Motor neuron (in vitro differentiated cells): Measurements from ENCODE around the gene SUMO3. TPM values are rescaled to one million over a fixed set of nuclear protein-coding genes. Genes with fewer than 3 reads are reported as not detected.
A peak's percentile ranks its signal among the peaks of the same experiment; 100 is the strongest.

Experiments used
- ATAC-seq, 8 experiments: fragments of 200-7000 bp; cut with Tn5 transposase; replicated peaks in 6 of 8; 2 replicates each; pipeline ENCODE4 v1.8.0; 2021; ENCODE audit warnings: mild to moderate bottlenecking in 8 of 8, moderate library complexity in 8 of 8
- H3K27ac ChIP-seq, 2 donors: fragments of 250-450 bp; sonication (Bioruptor Pico); 2 replicates each; pipeline ENCODE4 v1.9.0; 2021; ENCODE audit warnings: antibody characterized with exemption in 2 of 2, mild to moderate bottlenecking in 2 of 2, moderate library complexity in 1 of 2
- H3K4me1 ChIP-seq, 2 donors: fragments of 250-450 bp; sonication (Bioruptor Pico); replicated peaks in 1 of 2; 2 replicates each; pipeline ENCODE4 v1.6.1; 2021; ENCODE audit warnings: antibody characterized with exemption in 2 of 2, mild to moderate bottlenecking in 2 of 2, moderate library complexity in 1 of 2
- H3K4me3 ChIP-seq, 5 donors: fragments of 250-450 bp; sonication (Bioruptor Pico); 2 replicates each; pipeline ENCODE4 v1.9.0; 2021; ENCODE audit warnings: antibody characterized with exemption in 5 of 5, mild to moderate bottlenecking in 5 of 5, moderate library complexity in 4 of 5
- WGBS, 10 experiments: fragments of 450-650 bp; shearing (Covaris generic); methylation state at CpG; one replicate each; pipeline ENCODE4 v1.0.0; 2022; 5-methylcytosine and 5-hydroxymethylcytosine counted together
- in situ Hi-C, 9 experiments: fragments of 400-800 bp; cut with MboI; loops; one replicate each; pipeline ENCODE4 v1.15.0; 2021; ENCODE audit warnings: low sequenced_read_pairs in 9 of 9, low pct_unique_long_range_greater_than_20kb in 2 of 9; ENCODE audit not compliant: unreplicated experiment in 9 of 9
- total RNA-seq, 8 experiments: library from RNA; unstranded; fragments of 300-600 nt; gene quantifications; 2 replicates each; pipeline versions ENCODE4 v1.2.3 to v1.2.4, GENCODE V29; 2022

SUMO3 gene
- total RNA-seq, 8 experiments from 2014 or later: 46.6 to 103 (median 56.9) TPM

DNA sequence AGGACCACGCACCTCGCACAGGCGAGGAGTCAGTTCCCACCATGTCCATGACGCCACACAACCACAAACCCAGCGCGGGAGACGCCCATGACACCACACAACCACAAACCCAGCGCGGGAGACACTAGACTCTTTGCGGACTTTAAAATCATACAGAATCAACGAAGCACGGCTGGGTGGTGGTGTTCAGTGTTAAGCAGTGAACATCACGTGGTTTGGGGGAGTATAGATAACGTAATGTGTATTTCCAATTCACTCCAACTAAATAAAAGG is 36.5 kb upstream of the SUMO3 start:
- no peak for ATAC-seq
- 83 to 100% (median 100%) methylated on average over 1 to 6 of the region's 14 CpGs; no CpG with 5 or more reads in 4 of the 10 experiments for WGBS, 10 experiments
- Histone ChIP-seq H3K4me1 (no peaks in the 10 kb centered on the region), H3K4me3 (no peak overlapping the region), H3K27ac (no peak overlapping the region)
- in situ Hi-C loops: no loop called here

DNA sequence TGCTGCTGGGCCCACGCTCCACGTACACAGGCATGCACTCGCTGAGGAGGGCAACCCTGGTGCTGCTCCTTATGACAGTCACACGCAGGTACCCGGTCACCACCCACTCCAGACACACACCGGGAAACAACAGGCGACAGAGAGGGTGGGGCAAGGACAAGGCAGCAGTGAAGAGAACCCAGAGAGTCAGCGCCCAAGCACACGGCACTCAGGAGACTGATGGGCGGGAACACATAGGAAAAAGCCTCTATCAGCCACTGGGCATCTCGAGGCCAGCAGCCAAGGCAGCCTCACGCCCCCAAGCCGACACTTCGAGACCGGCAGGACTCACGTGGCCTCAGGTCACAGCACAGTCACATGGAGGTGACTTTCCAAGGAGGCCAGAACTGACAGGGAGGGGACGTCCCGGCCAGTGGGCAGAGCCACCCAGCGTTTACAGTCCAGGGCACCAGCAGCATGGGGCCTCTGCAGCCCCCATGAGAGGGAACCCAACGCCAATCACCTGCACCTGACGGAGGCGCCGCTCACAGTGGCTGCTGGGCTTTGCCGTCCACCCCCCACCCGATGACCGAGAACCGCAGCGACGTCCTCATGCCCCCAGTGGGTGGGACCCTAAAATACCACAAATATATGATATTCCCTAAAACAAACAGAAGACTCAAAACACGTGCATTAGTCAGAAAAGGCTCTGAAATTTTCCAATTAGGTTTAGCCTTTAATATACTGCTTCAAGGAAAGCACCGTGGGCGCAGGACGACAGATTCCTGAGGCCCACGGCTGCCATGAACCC is 35.9 kb upstream of the SUMO3 start:
- no peak overlapping the region for H3K4me3 ChIP-seq
- H3K4me1 ChIP-seq: no peaks in the 10 kb centered on the region
- no peak overlapping the region for H3K27ac ChIP-seq
- 70 to 100% (median 91%) methylated on average over 1 to 17 of the region's 34 CpGs; no CpG with 5 or more reads in 3 of the 10 experiments for WGBS, 10 experiments
- ATAC-seq: no peak
- in situ Hi-C loops: no loop called here

DNA sequence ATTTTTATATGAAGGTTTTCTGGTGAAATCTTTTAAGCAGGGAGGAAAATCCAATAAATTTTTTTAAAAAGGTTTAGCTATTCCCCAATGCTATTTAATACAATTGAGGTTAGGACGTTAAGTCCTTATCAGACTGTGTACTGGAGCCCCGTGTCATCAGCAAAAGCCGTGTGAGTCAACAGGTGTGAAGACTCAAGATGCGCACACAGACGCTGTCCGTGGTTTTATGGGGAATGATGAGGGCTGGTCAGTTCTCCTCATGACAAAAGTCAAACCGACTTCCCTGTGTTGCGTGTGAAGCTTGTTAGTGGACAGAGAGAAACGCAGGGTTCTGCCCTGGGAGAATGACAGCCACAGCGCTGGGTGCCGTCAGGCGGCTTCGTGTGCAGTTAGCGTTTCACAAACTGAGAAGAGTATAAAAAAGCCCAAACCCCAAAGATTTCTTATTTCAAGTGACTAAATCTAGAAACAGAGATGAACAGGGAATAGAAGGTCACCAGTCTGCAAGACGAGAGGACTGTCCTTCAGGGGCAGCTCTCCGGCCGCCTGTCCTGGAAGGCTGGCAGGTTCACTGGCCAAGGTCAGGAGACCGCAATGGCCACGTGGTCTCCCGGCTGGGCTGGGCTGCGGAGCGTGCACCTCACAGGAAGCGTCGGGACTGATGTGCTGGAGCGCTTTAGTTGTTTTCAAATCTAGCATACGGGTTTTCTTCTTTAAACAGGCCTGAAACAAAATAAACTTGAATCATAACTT is 33.2 kb upstream of the SUMO3 start:
- H3K27ac ChIP-seq: no peak overlapping the region
- H3K4me1 ChIP-seq: peaks cover under 1 to 5% of the 10 kb centered on the region in 2 donors
- in situ Hi-C loops: no loop called here
- no peak for ATAC-seq
- WGBS, 10 experiments: 86 to 97% (median 91%) methylated on average over 7 to 22 of the region's 26 CpGs
- H3K4me3 ChIP-seq: no peak overlapping the region

DNA sequence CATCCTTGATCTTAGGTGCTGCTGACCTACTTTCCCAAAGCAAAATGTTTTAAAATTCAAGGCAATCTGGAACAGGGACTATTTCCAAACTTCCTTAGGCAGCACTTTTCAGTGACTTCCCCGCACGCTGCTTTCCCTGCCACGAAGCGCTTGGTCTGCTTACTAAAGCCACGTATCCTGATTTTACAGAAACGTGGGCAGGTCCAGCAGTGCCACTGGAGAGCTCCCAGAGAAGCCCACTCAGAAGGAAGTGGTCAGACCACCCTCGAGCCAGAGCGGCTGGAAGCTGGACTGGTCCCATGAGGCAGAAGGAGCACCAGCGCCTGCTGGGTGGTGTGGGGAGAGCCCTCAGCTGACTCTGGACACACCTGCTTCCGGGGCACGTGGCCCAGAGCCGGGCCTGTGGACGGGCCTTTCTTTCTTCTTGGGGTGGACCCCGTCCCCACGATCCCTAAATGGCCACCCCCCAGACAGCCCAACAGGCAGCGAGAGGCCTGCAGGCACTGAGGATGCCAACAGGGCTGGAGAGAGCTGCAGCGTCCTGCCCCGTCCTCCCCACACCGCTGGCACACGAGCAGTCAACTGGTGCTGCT is 32.4 kb upstream of the SUMO3 start:
- in situ Hi-C loops: no loop called here
- no peak for ATAC-seq

GRCh38 chr21:44849616-44850130 is 31.8 kb upstream of the SUMO3 start:
- in situ Hi-C loops: loop anchor here in 1 of 9 experiments (25.0 kb wide), 1 partner anchor 112 kb away; no protein-coding TSS in a partner anchor
- WGBS, 10 experiments: 82 to 100% (median 99%) methylated on average over 2 to 10 of the region's 12 CpGs; no CpG with 5 or more reads in 1 of the 10 experiments
- Histone ChIP-seq H3K4me3 (no peak overlapping the region), H3K4me1 (peaks cover 5 to 8% of the 10 kb centered on the region in 2 donors), H3K27ac (no peak overlapping the region)
- ATAC-seq: no peak

More for the DNA sequence above, 32.4 kb upstream of the SUMO3 start:
- no peak overlapping the region for H3K4me3 ChIP-seq
- no peak overlapping the region for H3K27ac ChIP-seq
- H3K4me1 ChIP-seq: peaks cover 5 to 7% of the 10 kb centered on the region in 2 donors
- WGBS, 10 experiments: 88 to 100% (median 99%) methylated on average over 1 to 8 of the region's 20 CpGs; no CpG with 5 or more reads in 2 of the 10 experiments

DNA sequence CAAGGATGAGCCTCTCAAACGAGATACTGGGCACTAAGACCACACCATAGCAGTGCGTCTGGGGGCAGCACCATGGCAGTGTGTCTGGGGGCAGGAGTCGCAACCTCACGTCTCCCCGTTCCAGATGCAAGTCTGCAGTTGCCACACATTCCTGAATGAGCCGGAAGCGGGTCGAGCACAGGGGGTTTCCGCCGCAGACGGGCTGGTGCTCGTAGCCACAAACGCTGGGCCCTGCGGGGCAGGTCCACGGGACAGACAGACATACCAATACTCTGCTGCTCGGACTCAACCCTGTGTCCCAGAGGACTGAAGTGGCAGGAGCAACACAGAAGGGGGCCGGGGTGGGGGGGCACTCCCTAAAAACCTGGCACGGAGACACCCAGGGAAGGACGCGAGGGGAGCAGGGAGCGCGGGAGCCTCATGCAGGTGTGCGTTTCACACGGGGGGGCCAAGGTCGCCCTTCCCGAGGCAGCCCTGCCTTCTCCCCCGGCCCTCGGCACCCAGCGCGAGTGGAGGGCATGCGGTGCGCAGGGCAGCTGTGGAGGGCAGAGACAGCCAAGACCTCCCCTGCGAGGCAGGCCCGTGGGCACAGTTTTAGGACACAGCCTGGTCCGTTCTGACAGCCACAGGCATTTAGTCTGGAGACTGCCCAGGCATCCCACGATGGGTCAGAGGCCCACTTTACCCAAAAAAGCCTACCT is 31.1 kb upstream of the SUMO3 start:
- 97 to 100% (median 100%) methylated on average over 1 to 8 of the region's 36 CpGs; no CpG with 5 or more reads in 7 of the 10 experiments for WGBS, 10 experiments
- no peak for ATAC-seq
- in situ Hi-C loops: loop anchor here in 1 of 9 experiments (25.0 kb wide), 1 partner anchor 112 kb away; no protein-coding TSS in a partner anchor
- Histone ChIP-seq H3K27ac (no peak overlapping the region), H3K4me3 (no peak overlapping the region), H3K4me1 (peaks cover 5 to 8% of the 10 kb centered on the region in 2 donors)

- peaks cover 5 to 8% of the 10 kb centered on the region in 2 donors for H3K4me1 ChIP-seq
- H3K27ac ChIP-seq: no peak overlapping the region
- WGBS, 10 experiments: 89 to 100% (median 95%) methylated on average over 2 to 10 of the region's 24 CpGs; no CpG with 5 or more reads in 5 of the 10 experiments
- H3K4me3 ChIP-seq: no peak overlapping the region
- in situ Hi-C loops: loop anchor here in 1 of 9 experiments (25.0 kb wide), 1 partner anchor 110 kb away; no protein-coding TSS in a partner anchor
- peak in 1 of 8 experiments; percentile 1 for ATAC-seq
Observed at GRCh38 chr21:44847261-44848056, 29.6 kb upstream of the SUMO3 start.

GRCh38 chr21:44846485-44847260 is 28.8 kb upstream of the SUMO3 start:
- WGBS, 10 experiments: 8 to 78% (median 40%) methylated on average over 1 to 14 of the region's 27 CpGs; no CpG with 5 or more reads in 3 of the 10 experiments
- peak in 3 of 8 experiments; percentile 20 to 54 (median 46) for ATAC-seq
- Histone ChIP-seq H3K4me3 (no peak overlapping the region), H3K27ac (no peak overlapping the region), H3K4me1 (peaks cover 5 to 8% of the 10 kb centered on the region in 2 donors)
- in situ Hi-C loops: loop anchor here in 1 of 9 experiments (25.0 kb wide), 1 partner anchor 109 kb away; no protein-coding TSS in a partner anchor

- H3K4me3 ChIP-seq: no peak overlapping the region
- peaks cover 5 to 8% of the 10 kb centered on the region in 2 donors for H3K4me1 ChIP-seq
- ATAC-seq: no peak
- in situ Hi-C loops: loop anchor here in 1 of 9 experiments (25.0 kb wide), 1 partner anchor 109 kb away; no protein-coding TSS in a partner anchor
- no peak overlapping the region for H3K27ac ChIP-seq
- WGBS, 10 experiments: 7 to 88% (median 24%) methylated on average over 1 of the region's 1 CpG; no CpG with 5 or more reads in 6 of the 10 experiments
Observed at GRCh38 chr21:44846224-44846484, 28.3 kb upstream of the SUMO3 start.

- Histone ChIP-seq H3K4me1 (peaks cover 5 to 8% of the 10 kb centered on the region in 2 donors), H3K27ac (no peak overlapping the region), H3K4me3 (peak overlapping the region in 1 of 5 donors; percentile 7)
- in situ Hi-C loops: loop anchor here in 1 of 9 experiments (25.0 kb wide), 1 partner anchor 108 kb away; no protein-coding TSS in a partner anchor
- 4 to 100% (median 36%) methylated on average over 1 to 8 of the region's 34 CpGs; no CpG with 5 or more reads in 2 of the 10 experiments for WGBS, 10 experiments
- ATAC-seq: peak; percentile 62 to 95 (median 90)
Observed at GRCh38 chr21:44845418-44846223, 27.8 kb upstream of the SUMO3 start.
